ENCODE data around the gene NOS3. TPM values are rescaled to one million over a fixed set of nuclear protein-coding genes. Genes with fewer than 3 reads are reported as not detected.
A peak's percentile ranks its signal among the peaks of the same experiment; 100 is the strongest.

NOS3 gene
- polyA plus RNA-seq, 1 of the 3 experiments (the other 2 are of a cell fraction): 0.41 TPM

GRCh38 chr7:150948791-150949251 is 42.0 kb upstream of the NOS3 start:
- Histone ChIP-seq H3K27me3 (ENCODE audit: insufficient read depth) (0 out of 2 replicates have a peak, but pooled peaks cover 5% of the 10 kb centered on the region), H3K9ac (no peak overlapping the region), H3K27ac (ENCODE audit: low read depth in 2 of 2, low read length in 1 of 2) (peak overlapping the region in 1 of 2 experiments; percentile 89; a peak in 2 of 4 replicates), H4K20me1 (ENCODE audit: insufficient read depth) (no peaks in the 10 kb centered on the region), H3K79me2 (ENCODE audit: insufficient read depth) (no peaks in the 10 kb centered on the region), H3F3A (replicated peaks; ENCODE audit: insufficient read depth) (no peaks in the 10 kb centered on the region), H3K9me2 (no peaks in the 10 kb centered on the region), H3K4me1 (ENCODE audit: control insufficient read depth in 1 of 2, insufficient read depth in 2 of 2, low read depth in 1 of 2, low read length in 1 of 2) (peaks cover 0 to 91% of the 10 kb centered on the region in 2 experiments; a peak in 2 of 4 replicates), H2AFZ (ENCODE audit: low read depth) (no peak overlapping the region), H3K36me3 (replicated peaks in 1 of 2; ENCODE audit: control insufficient read depth in 1 of 2, insufficient read depth in 2 of 2, low read length in 1 of 2) (no peaks in the 10 kb centered on the region), H3K9me3 (no peaks in the 10 kb centered on the region), H3K4me2 (no peak overlapping the region), H3K4me3 (ENCODE audit: low read depth in 2 of 2, low read length in 1 of 2) (no peak overlapping the region)
- POLR2A ChIA-PET: interaction anchor here (0.7 to 1.6 kb wide), 9 partner anchors 14 to 47 kb away, joined by 3 to 9 read pairs (median 4); no protein-coding TSS in a partner anchor
- CTCF ChIA-PET: interaction anchor here (0.8 to 6.6 kb wide), 15 partner anchors 9 to 162 kb away, joined by 3 to 84 read pairs (median 4); no protein-coding TSS in a partner anchor
- 86% methylated on average over 8 of the region's 15 CpGs for WGBS (ENCODE audit: low lambda C conversion rate)
- TF ChIP-seq MXI1 (IDR thresholded peaks at IDR 0.05; ENCODE audit: low read depth, low read length): no peak
- TF ChIP-seq RXRA (IDR thresholded peaks at IDR 0.05; ENCODE audit: borderline replicate concordance, low read depth): no peak
- no peak for TF ChIP-seq ELF1 (IDR thresholded peaks at IDR 0.05)
- TF ChIP-seq GABPA (IDR thresholded peaks at IDR 0.05; ENCODE audit: low read depth): no peak
- no peak for TF ChIP-seq MAX (IDR thresholded peaks at IDR 0.05; ENCODE audit: low read depth)
- peak; percentile 58 for DNase-seq

- Histone ChIP-seq H3K36me3 (replicated peaks in 1 of 2; ENCODE audit: control insufficient read depth in 1 of 2, insufficient read depth in 2 of 2, low read length in 1 of 2) (no peaks in the 10 kb centered on the region), H3K27me3 (ENCODE audit: insufficient read depth) (peaks cover 6% of the 10 kb centered on the region; the same call in 1 of the 2 replicates), H2AFZ (ENCODE audit: low read depth) (no peak overlapping the region), H3K27ac (ENCODE audit: low read depth in 2 of 2, low read length in 1 of 2) (peak overlapping the region in 1 of 2 experiments; percentile 89; a peak in 2 of 4 replicates), H3K9me2 (no peaks in the 10 kb centered on the region), H3K4me1 (ENCODE audit: control insufficient read depth in 1 of 2, insufficient read depth in 2 of 2, low read depth in 1 of 2, low read length in 1 of 2) (peaks cover 0 to 92% of the 10 kb centered on the region in 2 experiments; a peak in 2 of 4 replicates), H3K9ac (no peak overlapping the region), H3K9me3 (no peaks in the 10 kb centered on the region), H4K20me1 (ENCODE audit: insufficient read depth) (no peaks in the 10 kb centered on the region), H3K4me3 (ENCODE audit: low read depth in 2 of 2, low read length in 1 of 2) (no peak overlapping the region), H3K4me2 (peak overlapping the region; percentile 24; the same call in 1 of the 2 replicates), H3F3A (replicated peaks; ENCODE audit: insufficient read depth) (no peaks in the 10 kb centered on the region), H3K79me2 (ENCODE audit: insufficient read depth) (no peaks in the 10 kb centered on the region)
- DNase-seq: peak; percentile 88
- WGBS (ENCODE audit: low lambda C conversion rate): 35% methylated on average over 4 of the region's 4 CpGs
- CTCF ChIA-PET: interaction anchor here (0.7 to 6.6 kb wide), 13 partner anchors 8 to 162 kb away, joined by 3 to 84 read pairs (median 4); no protein-coding TSS in a partner anchor
- POLR2A ChIA-PET: interaction anchor here (0.7 to 1.6 kb wide), 9 partner anchors 11 to 48 kb away, joined by 3 to 9 read pairs (median 4); no protein-coding TSS in a partner anchor
- peak in 1 of 2 experiments; percentile 65; a peak in 1 of 4 replicates for TF ChIP-seq EP300 (IDR thresholded peaks at IDR 0.05; ENCODE audit: borderline replicate concordance in 1 of 2, low read depth in 1 of 2, low read length in 1 of 2)
- TF ChIP-seq TCF12 (IDR thresholded peaks at IDR 0.05): no peak
- TF ChIP-seq, protein P1, sequence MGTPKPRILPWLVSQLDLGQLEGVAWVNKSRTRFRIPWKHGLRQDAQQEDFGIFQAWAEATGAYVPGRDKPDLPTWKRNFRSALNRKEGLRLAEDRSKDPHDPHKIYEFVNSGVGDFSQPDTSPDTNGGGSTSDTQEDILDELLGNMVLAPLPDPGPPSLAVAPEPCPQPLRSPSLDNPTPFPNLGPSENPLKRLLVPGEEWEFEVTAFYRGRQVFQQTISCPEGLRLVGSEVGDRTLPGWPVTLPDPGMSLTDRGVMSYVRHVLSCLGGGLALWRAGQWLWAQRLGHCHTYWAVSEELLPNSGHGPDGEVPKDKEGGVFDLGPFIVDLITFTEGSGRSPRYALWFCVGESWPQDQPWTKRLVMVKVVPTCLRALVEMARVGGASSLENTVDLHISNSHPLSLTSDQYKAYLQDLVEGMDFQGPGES (IDR thresholded peaks at IDR 0.05; ENCODE audit: low read depth, low read length): no peak
- TF ChIP-seq RFX5 (IDR thresholded peaks at IDR 0.05; ENCODE audit: low read length): no peak
- TF ChIP-seq, protein P2, sequence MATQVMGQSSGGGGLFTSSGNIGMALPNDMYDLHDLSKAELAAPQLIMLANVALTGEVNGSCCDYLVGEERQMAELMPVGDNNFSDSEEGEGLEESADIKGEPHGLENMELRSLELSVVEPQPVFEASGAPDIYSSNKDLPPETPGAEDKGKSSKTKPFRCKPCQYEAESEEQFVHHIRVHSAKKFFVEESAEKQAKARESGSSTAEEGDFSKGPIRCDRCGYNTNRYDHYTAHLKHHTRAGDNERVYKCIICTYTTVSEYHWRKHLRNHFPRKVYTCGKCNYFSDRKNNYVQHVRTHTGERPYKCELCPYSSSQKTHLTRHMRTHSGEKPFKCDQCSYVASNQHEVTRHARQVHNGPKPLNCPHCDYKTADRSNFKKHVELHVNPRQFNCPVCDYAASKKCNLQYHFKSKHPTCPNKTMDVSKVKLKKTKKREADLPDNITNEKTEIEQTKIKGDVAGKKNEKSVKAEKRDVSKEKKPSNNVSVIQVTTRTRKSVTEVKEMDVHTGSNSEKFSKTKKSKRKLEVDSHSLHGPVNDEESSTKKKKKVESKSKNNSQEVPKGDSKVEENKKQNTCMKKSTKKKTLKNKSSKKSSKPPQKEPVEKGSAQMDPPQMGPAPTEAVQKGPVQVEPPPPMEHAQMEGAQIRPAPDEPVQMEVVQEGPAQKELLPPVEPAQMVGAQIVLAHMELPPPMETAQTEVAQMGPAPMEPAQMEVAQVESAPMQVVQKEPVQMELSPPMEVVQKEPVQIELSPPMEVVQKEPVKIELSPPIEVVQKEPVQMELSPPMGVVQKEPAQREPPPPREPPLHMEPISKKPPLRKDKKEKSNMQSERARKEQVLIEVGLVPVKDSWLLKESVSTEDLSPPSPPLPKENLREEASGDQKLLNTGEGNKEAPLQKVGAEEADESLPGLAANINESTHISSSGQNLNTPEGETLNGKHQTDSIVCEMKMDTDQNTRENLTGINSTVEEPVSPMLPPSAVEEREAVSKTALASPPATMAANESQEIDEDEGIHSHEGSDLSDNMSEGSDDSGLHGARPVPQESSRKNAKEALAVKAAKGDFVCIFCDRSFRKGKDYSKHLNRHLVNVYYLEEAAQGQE (IDR thresholded peaks at IDR 0.05; ENCODE audit: low read depth, low read length): no peak
- TF ChIP-seq GABPA (IDR thresholded peaks at IDR 0.05; ENCODE audit: low read depth): no peak
- no peak for TF ChIP-seq RXRA (IDR thresholded peaks at IDR 0.05; ENCODE audit: borderline replicate concordance, low read depth)
- no peak for TF ChIP-seq JUND (IDR thresholded peaks at IDR 0.05)
- TF ChIP-seq FOXM1 (IDR thresholded peaks at IDR 0.05; ENCODE audit: low read depth): no peak
- TF ChIP-seq, protein P3, sequence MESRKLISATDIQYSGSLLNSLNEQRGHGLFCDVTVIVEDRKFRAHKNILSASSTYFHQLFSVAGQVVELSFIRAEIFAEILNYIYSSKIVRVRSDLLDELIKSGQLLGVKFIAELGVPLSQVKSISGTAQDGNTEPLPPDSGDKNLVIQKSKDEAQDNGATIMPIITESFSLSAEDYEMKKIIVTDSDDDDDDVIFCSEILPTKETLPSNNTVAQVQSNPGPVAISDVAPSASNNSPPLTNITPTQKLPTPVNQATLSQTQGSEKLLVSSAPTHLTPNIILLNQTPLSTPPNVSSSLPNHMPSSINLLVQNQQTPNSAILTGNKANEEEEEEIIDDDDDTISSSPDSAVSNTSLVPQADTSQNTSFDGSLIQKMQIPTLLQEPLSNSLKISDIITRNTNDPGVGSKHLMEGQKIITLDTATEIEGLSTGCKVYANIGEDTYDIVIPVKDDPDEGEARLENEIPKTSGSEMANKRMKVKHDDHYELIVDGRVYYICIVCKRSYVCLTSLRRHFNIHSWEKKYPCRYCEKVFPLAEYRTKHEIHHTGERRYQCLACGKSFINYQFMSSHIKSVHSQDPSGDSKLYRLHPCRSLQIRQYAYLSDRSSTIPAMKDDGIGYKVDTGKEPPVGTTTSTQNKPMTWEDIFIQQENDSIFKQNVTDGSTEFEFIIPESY (IDR thresholded peaks at IDR 0.05; ENCODE audit: borderline replicate concordance, low read depth): no peak
- peak; percentile 95 for TF ChIP-seq MXI1 (IDR thresholded peaks at IDR 0.05; ENCODE audit: low read depth, low read length)
- peak; percentile 20 for TF ChIP-seq RAD21 (IDR thresholded peaks at IDR 0.05; ENCODE audit: low read length)
- TF ChIP-seq YY1 (IDR thresholded peaks at IDR 0.05; ENCODE audit: low read depth): no peak
- TF ChIP-seq GATA2 (CRISPR knock-in tag; IDR thresholded peaks at IDR 0.05): no peak
- TF ChIP-seq MEF2A (IDR thresholded peaks at IDR 0.05; ENCODE audit: borderline replicate concordance, low read depth): no peak
- no peak for TF ChIP-seq EZH2phosphoT487 (IDR thresholded peaks at IDR 0.05; ENCODE audit: borderline replicate concordance, low read depth)
- no peak for TF ChIP-seq POLR2AphosphoS5 (IDR thresholded peaks at IDR 0.05; ENCODE audit: low read depth, low read length)
- no peak for TF ChIP-seq MAX (IDR thresholded peaks at IDR 0.05; ENCODE audit: low read depth)
- TF ChIP-seq SIN3A (IDR thresholded peaks at IDR 0.05; ENCODE audit: borderline replicate concordance, low read depth, low read length): no peak
These were observed 41.3 kb upstream of the NOS3 start for GRCh38 chr7:150949564-150949963.
